ENCODE results near the gene APRT.
"Not testable (repeated sequence)": the region's sequence is repeated elsewhere in the genome, so short reads cannot be mapped to it uniquely, and the experiment has no call there.

Gene APRT

GRCh38 chr16:88830783-88831182 is 19.1 kb upstream of the APRT start:
- Histone ChIP-seq H3K9me3 (ENCODE audit: control insufficient read depth in 1 of 2, low read length in 2 of 2) (no peaks in the 10 kb centered on the region), H3K4me3 (ENCODE audit: low read depth in 1 of 2, low read length in 2 of 2) (no peak overlapping the region), H3K4me1 (ENCODE audit: control insufficient read depth in 1 of 2, insufficient read depth in 2 of 2, low read length in 2 of 2) (no peaks in the 10 kb centered on the region), H3K27ac (ENCODE audit: low read length) (no peak overlapping the region), H3K27me3 (ENCODE audit: low read depth, low read length) (no peaks in the 10 kb centered on the region), H3K36me3 (ENCODE audit: control insufficient read depth in 1 of 2, insufficient read depth in 2 of 2, low read length in 2 of 2) (peaks cover 0 to 38% of the 10 kb centered on the region in 2 donors)

- Histone ChIP-seq H3K36me3 (ENCODE audit: control insufficient read depth in 1 of 2, insufficient read depth in 2 of 2, low read length in 2 of 2) (peaks cover 0 to 33% of the 10 kb centered on the region in 2 donors), H3K27ac (ENCODE audit: low read length) (no peak overlapping the region), H3K4me1 (ENCODE audit: control insufficient read depth in 1 of 2, insufficient read depth in 2 of 2, low read length in 2 of 2) (no peaks in the 10 kb centered on the region), H3K9me3 (ENCODE audit: control insufficient read depth in 1 of 2, low read length in 2 of 2) (no peaks in the 10 kb centered on the region), H3K27me3 (ENCODE audit: low read depth, low read length) (no peaks in the 10 kb centered on the region), H3K4me3 (ENCODE audit: low read depth in 1 of 2, low read length in 2 of 2) (no peak overlapping the region)
These were observed 18.5 kb upstream of the APRT start for GRCh38 chr16:88830258-88830657.

- no peaks in the 10 kb centered on the region for H3K27me3 ChIP-seq (ENCODE audit: low read depth, low read length)
- H3K27ac ChIP-seq (ENCODE audit: low read length) = no peak overlapping the region
- H3K4me1 ChIP-seq (ENCODE audit: control insufficient read depth in 1 of 2, insufficient read depth in 2 of 2, low read length in 2 of 2) = no peaks in the 10 kb centered on the region
- H3K36me3 ChIP-seq (ENCODE audit: control insufficient read depth in 1 of 2, insufficient read depth in 2 of 2, low read length in 2 of 2) = peaks cover 0 to 40% of the 10 kb centered on the region in 2 donors
- H3K4me3 ChIP-seq (ENCODE audit: low read depth in 1 of 2, low read length in 2 of 2) = no peak overlapping the region
- no peaks in the 10 kb centered on the region for H3K9me3 ChIP-seq (ENCODE audit: control insufficient read depth in 1 of 2, low read length in 2 of 2)
These were observed 17.0 kb upstream of the APRT start for GRCh38 chr16:88828711-88829110.

- Histone ChIP-seq H3K36me3 (ENCODE audit: control insufficient read depth in 1 of 2, insufficient read depth in 2 of 2, low read length in 2 of 2) (peaks cover 0 to 48% of the 10 kb centered on the region in 2 donors), H3K4me3 (ENCODE audit: low read depth in 1 of 2, low read length in 2 of 2) (no peak overlapping the region), H3K27ac (ENCODE audit: low read length) (no peak overlapping the region), H3K4me1 (ENCODE audit: control insufficient read depth in 1 of 2, insufficient read depth in 2 of 2, low read length in 2 of 2) (no peaks in the 10 kb centered on the region), H3K27me3 (ENCODE audit: low read depth, low read length) (no peaks in the 10 kb centered on the region), H3K9me3 (ENCODE audit: control insufficient read depth in 1 of 2, low read length in 2 of 2) (no peaks in the 10 kb centered on the region)
These were observed 16.0 kb upstream of the APRT start for GRCh38 chr16:88827727-88828126.

- no peaks in the 10 kb centered on the region for H3K27me3 ChIP-seq (ENCODE audit: low read depth, low read length)
- H3K9me3 ChIP-seq (ENCODE audit: control insufficient read depth in 1 of 2, low read length in 2 of 2) = no peaks in the 10 kb centered on the region
- no peak overlapping the region for H3K27ac ChIP-seq (ENCODE audit: low read length)
- no peaks in the 10 kb centered on the region for H3K4me1 ChIP-seq (ENCODE audit: control insufficient read depth in 1 of 2, insufficient read depth in 2 of 2, low read length in 2 of 2)
- no peak overlapping the region for H3K4me3 ChIP-seq (ENCODE audit: low read depth in 1 of 2, low read length in 2 of 2)
- H3K36me3 ChIP-seq (ENCODE audit: control insufficient read depth in 1 of 2, insufficient read depth in 2 of 2, low read length in 2 of 2) = peaks cover 0 to 63% of the 10 kb centered on the region in 2 donors
These were observed 14.5 kb upstream of the APRT start for GRCh38 chr16:88826070-88826840.

GRCh38 chr16:88825146-88825545 is 13.4 kb upstream of the APRT start:
- Histone ChIP-seq H3K36me3 (ENCODE audit: control insufficient read depth in 1 of 2, insufficient read depth in 2 of 2, low read length in 2 of 2) (peaks cover 0 to 64% of the 10 kb centered on the region in 2 donors), H3K4me1 (ENCODE audit: control insufficient read depth in 1 of 2, insufficient read depth in 2 of 2, low read length in 2 of 2) (no peaks in the 10 kb centered on the region), H3K27me3 (ENCODE audit: low read depth, low read length) (no peaks in the 10 kb centered on the region), H3K4me3 (ENCODE audit: low read depth in 1 of 2, low read length in 2 of 2) (no peak overlapping the region), H3K9me3 (ENCODE audit: control insufficient read depth in 1 of 2, low read length in 2 of 2) (no peaks in the 10 kb centered on the region), H3K27ac (ENCODE audit: low read length) (no peak overlapping the region)

- Histone ChIP-seq H3K27me3 (ENCODE audit: low read depth, low read length) (no peaks in the 10 kb centered on the region), H3K27ac (ENCODE audit: low read length) (no peak overlapping the region), H3K4me3 (ENCODE audit: low read depth in 1 of 2, low read length in 2 of 2) (no peak overlapping the region), H3K36me3 (ENCODE audit: control insufficient read depth in 1 of 2, insufficient read depth in 2 of 2, low read length in 2 of 2) (peaks cover 0 to 62% of the 10 kb centered on the region in 2 donors), H3K9me3 (ENCODE audit: control insufficient read depth in 1 of 2, low read length in 2 of 2) (no peaks in the 10 kb centered on the region), H3K4me1 (ENCODE audit: control insufficient read depth in 1 of 2, insufficient read depth in 2 of 2, low read length in 2 of 2) (no peaks in the 10 kb centered on the region)
These were observed 12.7 kb upstream of the APRT start for GRCh38 chr16:88824256-88825077.

- H3K4me1 ChIP-seq (ENCODE audit: control insufficient read depth in 1 of 2, insufficient read depth in 2 of 2, low read length in 2 of 2); H3K27me3 ChIP-seq (ENCODE audit: low read depth, low read length); H3K4me3 ChIP-seq (ENCODE audit: low read depth in 1 of 2, low read length in 2 of 2); H3K27ac ChIP-seq (ENCODE audit: low read length); H3K9me3 ChIP-seq (ENCODE audit: control insufficient read depth in 1 of 2, low read length in 2 of 2): not testable (repeated sequence)
- H3K36me3 ChIP-seq (ENCODE audit: control insufficient read depth in 1 of 2, insufficient read depth in 2 of 2, low read length in 2 of 2) = peaks cover 0 to 57% of the 10 kb centered on the region in 2 donors
These were observed 11.9 kb upstream of the APRT start for GRCh38 chr16:88823646-88824045.

- Histone ChIP-seq H3K4me1 (ENCODE audit: control insufficient read depth in 1 of 2, insufficient read depth in 2 of 2, low read length in 2 of 2) (no peaks in the 10 kb centered on the region), H3K27me3 (ENCODE audit: low read depth, low read length) (no peaks in the 10 kb centered on the region), H3K4me3 (ENCODE audit: low read depth in 1 of 2, low read length in 2 of 2) (no peak overlapping the region), H3K9me3 (ENCODE audit: control insufficient read depth in 1 of 2, low read length in 2 of 2) (no peaks in the 10 kb centered on the region), H3K27ac (ENCODE audit: low read length) (no peak overlapping the region), H3K36me3 (ENCODE audit: control insufficient read depth in 1 of 2, insufficient read depth in 2 of 2, low read length in 2 of 2) (peaks cover 0 to 48% of the 10 kb centered on the region in 2 donors)
These were observed 10.7 kb upstream of the APRT start for GRCh38 chr16:88822281-88823040.

GRCh38 chr16:88821168-88821850 is 9.6 kb upstream of the APRT start:
- Histone ChIP-seq H3K4me3 (ENCODE audit: low read depth in 1 of 2, low read length in 2 of 2) (no peak overlapping the region), H3K27ac (ENCODE audit: low read length) (no peak overlapping the region), H3K9me3 (ENCODE audit: control insufficient read depth in 1 of 2, low read length in 2 of 2) (no peaks in the 10 kb centered on the region), H3K27me3 (ENCODE audit: low read depth, low read length) (no peaks in the 10 kb centered on the region), H3K4me1 (ENCODE audit: control insufficient read depth in 1 of 2, insufficient read depth in 2 of 2, low read length in 2 of 2) (no peaks in the 10 kb centered on the region), H3K36me3 (ENCODE audit: control insufficient read depth in 1 of 2, insufficient read depth in 2 of 2, low read length in 2 of 2) (peaks cover 0 to 37% of the 10 kb centered on the region in 2 donors)
